Neural crest cell (in vitro differentiated cells): ENCODE data around the gene SLC12A7. TPM values are rescaled to one million over a fixed set of nuclear protein-coding genes. Genes with fewer than 3 reads are reported as not detected.

Experiments
- DNase-seq: peaks from one replicate; pipeline ENCODE4 v3.0.0; 2021; ENCODE audit warnings: low read depth, mixed read lengths, low spot score
- H3K27ac Mint-ChIP-seq: one replicate; pipeline ENCODE4 v1.8.0; 2021; ENCODE audit warnings: mild to moderate bottlenecking, mixed read lengths; ENCODE audit not compliant: unreplicated experiment
- H3K27me3 Mint-ChIP-seq: 2 replicates; pipeline ENCODE4 v1.8.0; 2021; ENCODE audit warnings: low read depth, mild to moderate bottlenecking, mixed read lengths
- H3K36me3 Mint-ChIP-seq: 2 replicates; pipeline ENCODE4 v1.8.0; 2021; ENCODE audit warnings: low read depth, mild to moderate bottlenecking, mixed read lengths
- H3K4me1 Mint-ChIP-seq: 2 replicates; pipeline ENCODE4 v1.8.0; 2021; ENCODE audit warnings: mixed read lengths
- H3K4me3 Mint-ChIP-seq: one replicate; pipeline ENCODE4 v1.8.0; 2021; ENCODE audit warnings: mild to moderate bottlenecking, mixed read lengths
- H3K9me3 Mint-ChIP-seq: 2 replicates; pipeline ENCODE4 v1.8.0; 2021; ENCODE audit warnings: mixed read lengths
- CTCF ChIP-seq: fragments of 200-600 bp; sonication (generic); conservative IDR thresholded peaks from 2 replicates; pipeline ENCODE4 v1.5.0; 2021; ENCODE audit warnings: antibody characterized with exemption, mild to moderate bottlenecking
- total RNA-seq: library from RNA; stranded (reverse); gene quantifications from 2 replicates; pipeline ENCODE4 v1.2.1, GENCODE V29; 2021

The SLC12A7 gene
- total RNA-seq, 1 donor from 2014 or later = 40.7 TPM

- Mint-ChIP-seq H3K27ac (no peak overlapping the region), H3K4me3 (no peak overlapping the region), H3K9me3 (peaks cover 32% of the 10 kb centered on the region), H3K4me1 (peaks cover 5% of the 10 kb centered on the region), H3K27me3 (no peaks in the 10 kb centered on the region), H3K36me3 (peaks cover 35% of the 10 kb centered on the region)
- TF ChIP-seq CTCF = no peak
- DNase-seq = no peak
Measured at GRCh38 chr5:1038417-1039209, 73.2 kb downstream of the SLC12A7 start.

- no peak for DNase-seq
- Mint-ChIP-seq H3K36me3 (peaks cover 32% of the 10 kb centered on the region), H3K27ac (no peak overlapping the region), H3K27me3 (no peaks in the 10 kb centered on the region), H3K4me3 (no peak overlapping the region), H3K4me1 (peaks cover 5% of the 10 kb centered on the region), H3K9me3 (peaks cover 25% of the 10 kb centered on the region)
- TF ChIP-seq CTCF = no peak
Measured at GRCh38 chr5:1037671-1038416, 74.0 kb downstream of the SLC12A7 start.

- Mint-ChIP-seq H3K4me3 (no peak overlapping the region), H3K4me1 (peaks cover 5% of the 10 kb centered on the region), H3K36me3 (peaks cover 26% of the 10 kb centered on the region), H3K27me3 (no peaks in the 10 kb centered on the region), H3K9me3 (peaks cover 18% of the 10 kb centered on the region), H3K27ac (no peak overlapping the region)
- TF ChIP-seq CTCF = no peak
- no peak for DNase-seq
Measured at GRCh38 chr5:1037123-1037670, 74.7 kb downstream of the SLC12A7 start.

GRCh38 chr5:1036504-1037122 is 75.2 kb downstream of the SLC12A7 start:
- H3K4me3 Mint-ChIP-seq = no peak overlapping the region
- H3K27me3 Mint-ChIP-seq = no peaks in the 10 kb centered on the region
- H3K36me3 Mint-ChIP-seq = peaks cover 23% of the 10 kb centered on the region

More at GRCh38 chr5:1036504-1037122, 75.2 kb downstream of the SLC12A7 start:
- Mint-ChIP-seq H3K27ac (no peak overlapping the region), H3K4me1 (peaks cover under 1% of the 10 kb centered on the region), H3K9me3 (peaks cover 12% of the 10 kb centered on the region)
- no peak for TF ChIP-seq CTCF
- no peak for DNase-seq
